HG03469 (cell line): ENCODE results near the gene GADD45A.
"Not testable (repeated sequence)": the region's sequence is repeated elsewhere in the genome, so short reads cannot be mapped to it uniquely, and the experiment has no call there.

Experiments
- ATAC-seq: cut with Tn5 transposase; IDR thresholded peaks from one replicate; pipeline ENCODE4 v1.9.1; 2021; ENCODE audit warnings: mild to moderate bottlenecking, moderate library complexity, moderate number of reproducible peaks; ENCODE audit not compliant: unreplicated experiment

GADD45A gene, protein sequence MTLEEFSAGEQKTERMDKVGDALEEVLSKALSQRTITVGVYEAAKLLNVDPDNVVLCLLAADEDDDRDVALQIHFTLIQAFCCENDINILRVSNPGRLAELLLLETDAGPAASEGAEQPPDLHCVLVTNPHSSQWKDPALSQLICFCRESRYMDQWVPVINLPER

DNA sequence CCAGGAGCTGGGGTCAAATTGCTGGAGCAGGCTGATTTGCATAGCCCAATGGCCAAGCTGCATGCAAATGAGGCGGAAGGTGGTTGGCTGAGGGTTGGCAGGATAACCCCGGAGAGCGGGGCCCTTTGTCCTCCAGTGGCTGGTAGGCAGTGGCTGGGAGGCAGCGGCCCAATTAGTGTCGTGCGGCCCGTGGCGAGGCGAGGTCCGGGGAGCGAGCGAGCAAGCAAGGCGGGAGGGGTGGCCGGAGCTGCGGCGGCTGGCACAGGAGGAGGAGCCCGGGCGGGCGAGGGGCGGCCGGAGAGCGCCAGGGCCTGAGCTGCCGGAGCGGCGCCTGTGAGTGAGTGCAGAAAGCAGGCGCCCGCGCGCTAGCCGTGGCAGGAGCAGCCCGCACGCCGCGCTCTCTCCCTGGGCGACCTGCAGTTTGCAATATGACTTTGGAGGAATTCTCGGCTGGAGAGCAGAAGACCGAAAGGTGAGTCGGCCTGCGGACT lies at the start of gene GADD45A:
Gene GADD45A, plus strand, starts transcription at position 135 of the 491 bp plus-strand sequence. Its CDS starts 294 bp downstream, at position 429.
- ATAC-seq, result peak; percentile 86

DNA sequence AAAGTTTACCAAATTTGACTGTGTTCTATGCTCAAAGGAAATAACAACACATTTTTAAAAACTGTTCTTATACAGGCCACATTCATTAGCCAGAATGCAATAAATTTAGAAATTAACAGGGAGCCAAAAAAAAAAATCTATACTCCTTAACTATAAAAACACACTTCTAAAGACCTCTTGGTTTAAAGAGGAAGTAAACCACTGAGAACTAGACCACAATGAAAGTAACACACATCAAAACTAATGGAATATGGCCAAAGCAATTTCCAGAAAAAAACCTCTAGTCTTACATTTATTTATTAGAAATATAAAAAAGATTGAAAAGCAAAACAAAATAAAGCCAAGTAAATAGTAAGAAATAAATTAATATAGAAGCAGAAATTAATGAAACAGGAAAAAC lies 48.9 kb upstream of the GADD45A start:
- no peak for ATAC-seq

DNA sequence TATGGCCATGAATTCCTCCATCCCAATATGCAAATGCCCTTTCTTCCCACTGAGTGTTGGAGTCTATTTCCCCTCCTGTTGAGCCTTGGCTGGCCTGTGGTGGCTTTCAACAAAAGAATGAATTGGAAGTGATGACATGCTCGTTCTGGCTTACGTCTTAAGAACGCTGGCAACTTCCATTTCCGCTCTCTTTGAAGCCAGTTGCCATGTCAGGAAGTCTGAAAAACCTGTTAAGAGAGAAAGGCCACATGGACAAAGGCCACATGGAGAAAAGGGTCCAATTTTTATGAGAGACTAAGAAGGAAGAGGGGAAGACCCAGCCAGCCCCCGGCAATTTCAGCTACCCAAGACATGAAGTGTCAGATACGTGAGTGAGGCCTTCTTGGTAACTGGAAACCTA lies 45.6 kb upstream of the GADD45A start:
- ATAC-seq, result no peak

DNA sequence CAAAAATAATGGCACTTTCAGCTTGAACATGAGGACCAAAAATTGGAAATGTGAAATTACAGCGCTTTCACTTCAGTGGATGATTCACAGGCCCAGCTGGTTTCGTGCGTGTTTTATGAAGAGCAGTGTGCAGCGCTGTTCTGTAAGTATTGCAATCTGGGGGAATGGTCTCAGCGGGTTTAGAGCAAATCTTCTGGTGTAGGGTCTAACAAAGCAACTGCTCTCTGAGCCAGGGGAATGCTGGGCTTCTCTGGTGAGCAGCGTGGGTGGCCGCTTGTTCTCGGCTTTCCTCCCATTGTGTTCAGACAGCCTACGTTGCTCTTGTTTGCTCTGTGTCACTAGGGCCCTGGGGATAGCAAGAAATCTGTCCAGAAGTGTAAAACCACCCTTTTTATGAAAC lies 42.4 kb upstream of the GADD45A start:
- no peak for ATAC-seq

DNA sequence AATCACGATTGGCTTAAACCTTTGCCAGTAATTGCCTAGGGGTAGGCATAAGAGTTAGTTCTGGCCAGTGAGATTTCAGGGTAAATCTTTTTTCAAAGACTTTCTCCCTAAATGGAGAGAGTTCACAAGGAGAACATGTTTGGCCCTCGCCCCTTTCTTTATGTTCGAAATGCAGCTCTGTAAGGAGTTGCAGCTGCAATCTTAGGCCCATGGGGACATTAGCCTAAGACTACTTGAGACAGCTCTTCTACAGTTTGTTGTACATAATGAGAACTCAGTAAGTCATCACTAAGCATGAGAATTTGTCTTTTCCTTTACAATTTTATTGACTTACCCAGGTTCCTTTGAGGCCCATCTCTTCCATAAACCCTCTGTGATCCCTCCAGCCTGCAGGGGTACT lies 40.4 kb upstream of the GADD45A start:
- no peak for ATAC-seq

DNA sequence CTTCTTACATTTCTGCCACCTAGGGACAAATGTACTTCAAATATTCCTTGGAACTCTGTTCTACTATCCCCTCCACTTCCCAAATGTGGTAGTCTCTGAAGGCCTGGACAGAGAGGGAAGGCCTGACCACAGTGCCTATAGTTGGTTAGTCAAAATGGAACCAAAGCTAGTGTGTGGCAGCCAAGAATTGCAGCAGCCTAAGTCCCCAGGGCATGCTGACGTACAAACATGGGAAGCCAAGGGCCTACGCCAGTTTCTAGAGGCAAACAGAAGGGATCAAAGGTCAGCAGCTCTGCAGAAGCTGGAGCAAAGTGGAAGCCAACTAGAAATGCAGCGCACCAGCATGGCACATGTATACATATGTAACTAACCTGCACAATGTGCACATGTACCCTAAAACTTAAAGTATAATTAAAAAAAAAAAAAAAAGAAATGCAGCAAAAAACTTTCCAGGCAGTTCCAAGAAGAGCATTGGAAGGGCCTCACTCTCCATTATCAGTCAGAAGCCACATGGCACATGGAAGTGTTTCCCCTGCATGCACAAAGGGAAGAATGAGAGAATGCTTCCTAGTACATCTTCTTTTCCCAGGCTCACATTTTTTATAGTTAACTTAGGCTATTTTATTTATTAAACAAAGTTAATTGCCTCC lies 39.4 kb upstream of the GADD45A start:
- no peak for ATAC-seq

DNA sequence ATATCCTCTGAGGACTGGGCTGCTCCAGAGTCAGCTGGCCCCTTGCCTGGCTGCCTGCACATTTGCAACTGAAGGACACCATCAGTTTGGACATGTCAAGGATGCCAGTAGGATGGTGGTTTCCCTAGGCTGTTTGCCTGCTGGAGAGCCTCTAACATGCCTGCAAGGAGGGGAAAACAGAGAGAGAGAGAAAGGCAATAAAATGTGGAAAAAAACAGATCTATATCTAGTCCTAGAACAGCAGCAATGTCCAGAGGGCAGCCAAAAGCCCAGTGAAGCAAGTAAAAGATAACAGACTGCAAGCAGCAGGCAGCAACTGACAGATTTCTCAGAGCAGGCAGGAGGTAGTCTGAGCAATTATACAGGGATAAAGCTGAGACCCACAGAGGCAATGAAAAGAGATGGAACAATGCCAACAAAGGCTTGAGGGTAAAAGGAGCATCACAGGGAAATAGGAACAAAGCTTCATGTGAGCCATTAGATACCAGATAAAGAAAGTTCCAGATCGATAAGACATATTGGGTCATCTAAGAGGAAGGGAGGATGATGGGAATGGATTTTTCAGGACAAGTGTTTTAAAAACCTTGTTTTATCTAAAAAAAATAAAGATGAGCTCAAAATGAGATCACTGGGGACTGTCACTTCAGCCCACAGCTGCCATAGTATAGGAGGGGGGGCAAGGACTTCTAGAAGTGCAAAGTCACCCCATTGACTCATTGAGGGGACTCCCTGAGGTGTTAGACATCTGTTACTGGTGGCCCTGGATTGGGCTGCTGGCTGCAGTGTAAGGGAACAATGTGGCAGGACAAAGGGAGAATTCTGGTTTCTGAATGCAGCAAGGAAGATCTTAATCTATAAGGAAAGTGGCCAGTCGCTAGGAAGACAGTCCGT lies 38.6 kb upstream of the GADD45A start:
- no peak for ATAC-seq

DNA sequence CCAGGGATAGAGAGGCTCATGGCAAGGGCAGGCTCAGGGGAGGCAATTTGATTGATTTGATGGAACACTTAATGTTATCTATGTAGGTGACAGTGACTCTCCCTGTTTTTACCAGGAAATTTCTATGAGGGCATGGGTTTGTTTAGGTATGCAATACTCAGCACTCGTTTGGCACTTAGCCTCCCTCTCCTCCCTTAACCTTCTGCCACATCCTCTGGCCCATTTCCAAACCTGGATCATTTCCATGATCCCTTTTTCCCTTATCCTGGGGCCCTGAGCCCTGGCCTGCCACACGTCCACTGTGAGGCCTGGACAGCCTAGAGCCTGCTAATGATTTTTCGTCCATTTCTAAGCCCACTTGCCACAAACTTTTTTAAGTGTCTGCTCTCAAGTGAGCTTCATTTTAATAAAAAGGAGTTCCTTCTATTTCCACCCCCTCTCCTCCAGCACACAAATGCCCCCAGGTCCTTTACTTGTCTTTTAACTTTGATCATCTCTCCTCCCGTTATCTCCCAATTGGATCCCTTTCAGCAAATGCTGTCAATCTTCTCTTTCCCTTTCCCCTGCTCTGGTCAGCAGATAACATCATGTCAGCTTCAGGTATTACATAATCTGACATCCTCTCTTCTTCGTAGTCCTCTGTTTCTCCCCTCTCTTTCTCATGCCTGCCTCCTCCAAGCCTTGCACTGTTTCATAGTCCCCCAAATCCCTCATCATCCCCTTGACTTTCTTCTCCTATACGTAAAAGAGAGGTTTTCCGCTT lies 37.8 kb upstream of the GADD45A start:
- ATAC-seq, result no peak

DNA sequence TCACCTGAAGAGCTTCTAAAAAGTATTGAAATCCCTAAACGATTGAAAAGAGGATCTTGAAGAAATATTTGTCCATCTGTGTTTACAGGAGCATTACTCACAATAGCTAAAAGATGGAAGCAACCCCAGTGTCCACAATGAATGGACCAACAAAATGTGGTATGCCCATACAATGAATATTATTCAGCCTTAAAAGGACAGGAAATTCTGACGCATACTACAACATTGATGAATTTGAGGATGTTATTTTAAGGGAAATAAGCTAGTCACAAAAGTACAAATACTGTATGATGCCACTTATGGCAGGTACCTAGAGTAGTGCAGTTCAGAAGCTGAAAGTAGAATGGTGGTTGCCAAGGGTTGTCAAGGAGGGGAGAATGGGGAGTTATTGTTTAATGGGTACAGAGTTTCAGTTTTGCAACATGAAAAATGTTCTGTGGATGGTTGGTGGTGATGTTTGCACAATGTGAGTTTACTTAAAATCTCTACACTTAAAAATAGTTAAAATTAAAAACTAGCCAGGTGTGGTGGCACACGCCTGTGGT lies 37.1 kb upstream of the GADD45A start:
- no peak for ATAC-seq

DNA sequence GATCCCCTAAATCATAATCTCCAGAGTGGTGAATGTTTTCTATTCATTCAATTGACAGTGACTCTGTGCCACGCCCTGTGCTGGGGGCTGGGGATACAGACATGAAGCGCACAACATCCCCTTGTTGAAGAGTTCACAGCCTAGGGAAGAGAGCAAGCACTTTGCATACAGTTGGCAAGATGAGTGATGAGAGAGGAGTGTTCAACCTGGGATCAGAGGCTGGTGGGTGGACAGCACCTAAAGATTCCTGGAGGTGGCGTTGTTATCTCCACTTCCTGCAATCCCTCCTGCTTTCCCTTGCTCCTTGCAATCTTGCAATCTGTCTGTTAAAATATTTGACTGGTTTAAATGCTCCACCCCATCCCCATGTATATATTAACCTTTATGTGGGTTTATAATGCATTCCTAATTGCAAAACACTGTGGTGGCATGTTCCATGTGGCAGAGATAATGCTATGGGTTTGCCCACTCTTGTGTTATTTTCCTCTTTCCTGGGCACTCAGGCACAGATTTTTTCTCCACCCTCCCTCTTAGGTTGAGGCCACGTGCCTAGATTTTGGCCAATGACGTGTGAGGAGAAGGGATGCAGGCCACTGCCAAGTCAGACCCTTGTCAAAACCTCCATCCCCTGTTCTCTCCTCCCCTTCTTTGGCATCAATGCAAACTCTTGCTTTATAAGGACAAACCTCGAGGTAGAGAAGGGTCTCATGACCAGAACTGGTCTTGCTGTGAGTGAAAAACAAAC lies 36.2 kb upstream of the GADD45A start:
- no peak for ATAC-seq

DNA sequence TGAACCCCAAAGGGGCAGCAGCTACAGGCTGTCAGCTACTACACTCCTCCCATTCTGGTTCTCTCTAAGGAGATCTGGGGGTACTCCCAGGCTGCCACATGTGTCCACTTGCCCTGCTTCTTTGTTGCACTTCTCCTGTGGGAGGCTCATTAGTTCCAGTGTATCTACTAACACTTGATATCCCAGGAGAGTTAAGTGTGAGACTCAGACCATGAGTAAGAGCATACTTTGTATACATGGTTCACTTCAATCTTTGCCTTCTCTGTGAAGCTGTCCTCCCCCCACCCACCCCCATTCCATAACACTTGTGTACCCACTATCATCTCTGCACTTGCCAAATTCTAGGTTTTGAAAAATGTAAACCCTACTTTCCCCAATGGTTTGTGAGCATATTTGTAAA lies 34.9 kb upstream of the GADD45A start:
- no peak for ATAC-seq

DNA sequence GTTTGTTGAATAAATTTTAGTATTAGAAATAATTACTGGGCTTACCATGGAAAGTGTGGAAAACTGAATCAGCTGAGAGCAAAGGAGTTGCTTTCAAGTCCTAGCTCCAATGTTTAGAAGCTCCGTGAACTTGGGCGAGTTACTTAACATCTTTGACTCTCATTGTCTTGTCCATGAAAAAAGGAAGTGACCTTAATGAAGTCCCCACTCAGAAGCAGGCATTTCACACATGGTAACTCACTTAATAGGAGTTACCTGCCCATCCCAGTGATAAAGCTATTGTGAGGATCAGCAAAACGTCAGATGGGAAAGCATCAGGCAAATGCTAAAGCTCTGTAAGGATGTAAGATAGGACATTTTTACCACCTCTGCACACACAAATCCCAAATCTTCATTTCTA lies 34.0 kb upstream of the GADD45A start:
- no peak for ATAC-seq

DNA sequence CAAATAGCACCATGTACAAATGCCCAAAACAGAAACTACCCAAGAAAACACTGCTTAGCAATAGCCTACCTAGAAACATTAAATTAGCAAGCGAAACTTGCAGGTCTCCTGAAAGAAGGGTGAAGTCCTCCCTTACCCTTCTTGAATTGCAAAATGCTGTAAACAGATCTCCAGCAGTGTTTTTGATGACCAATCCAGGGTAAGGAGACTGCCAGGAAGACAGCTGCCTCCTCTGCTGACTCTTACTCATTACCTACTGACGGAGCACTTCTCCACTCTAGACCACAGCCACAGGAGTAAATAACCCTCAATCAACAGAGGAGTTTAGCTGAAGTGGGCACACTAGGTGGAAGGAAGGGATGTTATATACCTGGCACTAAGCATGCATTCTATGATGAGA lies 32.2 kb upstream of the GADD45A start:
- no peak for ATAC-seq

DNA sequence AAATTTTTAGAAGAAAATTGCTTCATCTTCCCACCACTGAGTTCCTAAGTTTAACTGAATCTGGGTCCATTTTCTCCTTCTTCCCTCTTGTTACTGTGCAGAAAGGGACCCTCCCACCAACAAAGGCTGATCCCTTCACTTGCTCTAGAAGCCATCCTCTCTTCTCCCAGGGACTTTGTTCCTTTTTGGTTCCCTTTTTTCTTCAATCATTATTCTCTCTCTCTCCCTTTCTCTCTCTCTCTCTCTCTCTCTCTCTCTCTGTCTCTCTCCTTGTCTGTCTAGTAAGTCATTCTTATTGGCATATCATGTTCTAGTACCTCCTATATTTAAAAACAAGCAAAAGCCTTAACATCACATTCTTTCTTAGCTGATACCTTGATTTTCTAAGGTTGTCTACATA lies 31.7 kb upstream of the GADD45A start:
- no peak for ATAC-seq

DNA sequence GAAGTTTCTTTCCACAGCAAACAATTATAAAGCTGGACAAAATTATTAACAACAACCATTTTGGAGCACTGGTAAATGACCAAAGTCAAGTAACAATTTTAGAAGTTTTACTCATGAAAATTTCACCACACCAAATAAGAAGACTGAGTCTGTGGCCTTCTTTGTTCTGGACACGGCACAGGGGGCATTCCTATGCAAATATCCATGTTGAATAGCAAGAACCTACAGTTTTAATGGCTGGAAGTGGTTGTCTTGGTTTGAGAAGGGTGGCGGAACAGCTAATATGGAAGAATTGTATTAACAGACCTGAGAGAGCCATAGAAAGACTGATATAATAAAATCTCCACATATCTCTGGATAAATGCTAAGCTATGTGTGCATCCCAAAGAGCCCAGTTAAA lies 29.4 kb upstream of the GADD45A start:
- no peak for ATAC-seq

DNA sequence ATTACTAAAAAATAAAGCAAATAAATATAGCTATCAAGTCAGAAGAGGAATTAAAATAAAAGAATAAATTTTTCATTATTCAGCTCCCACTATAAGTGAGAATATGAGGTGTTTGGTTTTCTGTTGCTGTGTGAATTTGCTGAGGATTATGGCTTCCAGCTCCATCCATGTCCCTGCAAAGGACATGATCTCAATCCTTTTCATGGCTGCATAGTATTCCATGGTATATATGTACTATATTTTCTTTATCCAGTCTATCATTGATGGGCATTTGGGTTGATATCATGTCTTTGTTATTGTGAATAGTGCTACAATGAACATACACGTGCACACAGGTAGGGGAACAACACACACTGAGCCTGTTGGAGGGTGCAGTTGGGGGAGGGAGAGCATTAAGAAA lies 27.8 kb upstream of the GADD45A start:
- ATAC-seq, result not testable (repeated sequence)

DNA sequence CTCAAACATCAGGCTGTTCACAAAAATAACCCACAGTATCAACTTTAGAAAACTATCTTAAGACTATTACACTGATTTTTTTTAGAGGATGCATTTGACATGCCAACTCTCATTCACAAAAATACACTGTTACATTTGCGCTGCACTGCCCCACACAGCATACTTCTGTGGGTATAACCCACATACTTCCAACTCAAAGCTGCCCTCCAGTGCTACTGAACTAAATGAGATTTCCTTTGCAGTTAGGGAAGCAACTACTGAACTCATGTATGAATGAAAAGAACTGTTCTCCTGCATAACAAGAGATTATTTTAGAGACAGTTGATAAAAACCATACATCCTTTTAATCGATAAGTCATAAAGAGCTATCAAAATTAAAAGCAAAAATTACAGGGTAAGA lies 25.8 kb upstream of the GADD45A start:
- ATAC-seq, result no peak

DNA sequence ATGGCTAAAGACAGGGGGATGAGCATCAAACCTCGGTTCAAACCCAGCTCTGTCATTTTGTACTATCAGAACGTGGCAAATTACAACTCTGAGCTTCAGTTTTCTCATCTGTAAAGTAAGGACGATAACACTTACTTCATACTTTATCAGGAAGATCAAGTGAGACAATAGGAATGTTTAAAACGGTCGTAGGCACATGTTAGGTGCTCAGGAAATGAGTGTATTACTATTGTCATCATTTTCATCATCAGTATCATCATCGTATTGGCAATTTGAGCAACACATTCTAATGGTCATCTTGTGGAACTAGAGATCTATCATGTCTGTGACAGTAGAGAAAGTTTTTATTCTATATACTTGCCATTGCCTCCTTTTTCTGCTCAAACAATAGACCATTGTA lies 22.1 kb upstream of the GADD45A start:
- no peak for ATAC-seq

DNA sequence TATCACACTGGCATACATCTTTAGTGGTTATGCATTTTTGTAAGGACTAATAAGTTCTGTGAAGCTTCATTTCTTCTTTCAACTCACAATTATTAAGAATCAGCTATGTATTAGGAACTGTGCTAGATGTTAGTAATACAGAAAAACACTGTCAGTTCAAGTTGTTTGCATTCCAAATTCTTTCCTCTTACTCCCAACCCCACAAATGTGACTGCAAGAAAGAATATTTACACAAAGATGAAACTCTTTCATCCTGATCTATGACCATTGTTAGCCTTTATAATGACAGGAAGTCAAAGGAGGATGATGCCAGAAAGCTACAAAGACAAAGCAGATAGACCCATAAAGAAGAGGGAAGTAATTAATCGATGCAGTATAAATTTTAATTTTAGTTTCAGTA lies 21.0 kb upstream of the GADD45A start:
- ATAC-seq, result no peak

DNA sequence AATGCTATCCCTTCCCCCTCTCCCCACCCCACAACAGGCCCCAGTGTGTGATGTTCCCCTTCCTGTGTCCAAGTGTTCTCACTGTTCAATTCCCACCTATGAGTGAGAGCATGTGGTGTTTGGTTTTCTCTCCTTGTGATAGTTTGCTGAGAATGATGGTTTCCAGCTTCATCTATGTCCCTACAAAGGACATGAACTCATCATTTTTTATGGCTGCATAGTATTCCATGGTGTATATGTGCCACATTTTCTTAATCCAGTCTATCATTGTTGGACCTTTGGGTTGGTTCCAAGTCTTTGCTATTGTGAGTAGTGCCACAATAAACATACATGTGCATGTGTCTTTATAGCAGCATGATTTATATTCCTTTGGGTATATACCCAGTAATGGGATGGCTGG lies 19.7 kb upstream of the GADD45A start:
- not testable (repeated sequence) for ATAC-seq
